Measurements from ENCODE around the gene IL10RA. TPM values are rescaled to one million over a fixed set of nuclear protein-coding genes. Genes with fewer than 3 reads are reported as not detected.

The IL10RA gene
- total and polyA plus RNA-seq, 8 donors, result 0.60 to 15.5 (median 2.7) TPM

DNA sequence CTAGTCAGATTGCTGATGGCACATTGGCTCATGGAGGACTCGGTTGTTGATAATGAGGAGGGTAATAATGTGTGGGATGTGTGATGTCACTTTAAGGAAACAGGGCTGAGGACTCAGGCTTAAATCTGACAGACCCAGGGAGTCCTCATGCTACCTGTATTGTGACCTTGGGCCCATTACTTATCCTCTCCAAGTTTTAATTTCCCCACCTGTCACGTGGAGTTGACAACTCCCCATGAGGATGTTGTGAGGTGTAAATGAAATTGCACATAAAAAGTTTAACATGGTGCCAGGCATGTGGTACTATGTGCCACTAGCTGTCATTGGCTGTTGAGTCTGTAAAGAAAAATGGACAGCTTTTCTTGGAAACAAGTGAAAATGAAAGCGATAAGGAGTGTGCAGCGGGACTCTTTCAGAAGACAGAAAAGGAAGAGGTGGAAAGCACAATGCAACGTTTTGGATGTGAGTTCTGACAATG lies 15.3 kb downstream of the IL10RA start:
- peak overlapping the region in 2 of 4 donors; percentile 52 to 53 for H3K27ac ChIP-seq
- 66 to 67% methylated on average over 5 of the region's 5 CpGs for WGBS, 2 donors
- ATAC-seq (no peak), FAIRE-seq (no peak), DNase-seq (no peak)
- H3K4me3 ChIP-seq, result no peak overlapping the region
- intact Hi-C loops (cut with DNase I), result no loop called here
- no peaks in the 10 kb centered on the region for H3K4me1 ChIP-seq
- no peaks in the 10 kb centered on the region for H3K9me3 ChIP-seq
- no peaks in the 10 kb centered on the region for H3K36me3 ChIP-seq
- no peaks in the 10 kb centered on the region for H3K27me3 ChIP-seq
- TF ChIP-seq, protein P1, sequence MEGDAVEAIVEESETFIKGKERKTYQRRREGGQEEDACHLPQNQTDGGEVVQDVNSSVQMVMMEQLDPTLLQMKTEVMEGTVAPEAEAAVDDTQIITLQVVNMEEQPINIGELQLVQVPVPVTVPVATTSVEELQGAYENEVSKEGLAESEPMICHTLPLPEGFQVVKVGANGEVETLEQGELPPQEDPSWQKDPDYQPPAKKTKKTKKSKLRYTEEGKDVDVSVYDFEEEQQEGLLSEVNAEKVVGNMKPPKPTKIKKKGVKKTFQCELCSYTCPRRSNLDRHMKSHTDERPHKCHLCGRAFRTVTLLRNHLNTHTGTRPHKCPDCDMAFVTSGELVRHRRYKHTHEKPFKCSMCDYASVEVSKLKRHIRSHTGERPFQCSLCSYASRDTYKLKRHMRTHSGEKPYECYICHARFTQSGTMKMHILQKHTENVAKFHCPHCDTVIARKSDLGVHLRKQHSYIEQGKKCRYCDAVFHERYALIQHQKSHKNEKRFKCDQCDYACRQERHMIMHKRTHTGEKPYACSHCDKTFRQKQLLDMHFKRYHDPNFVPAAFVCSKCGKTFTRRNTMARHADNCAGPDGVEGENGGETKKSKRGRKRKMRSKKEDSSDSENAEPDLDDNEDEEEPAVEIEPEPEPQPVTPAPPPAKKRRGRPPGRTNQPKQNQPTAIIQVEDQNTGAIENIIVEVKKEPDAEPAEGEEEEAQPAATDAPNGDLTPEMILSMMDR (IDR thresholded peaks at IDR 0.05), result no peak

GRCh38 chr11:118002010-118002540 lies 15.9 kb downstream of the IL10RA start:
- Histone ChIP-seq H3K36me3 (no peaks in the 10 kb centered on the region), H3K27ac (peak overlapping the region in 2 of 4 donors; percentile 52 to 53), H3K4me3 (no peak overlapping the region), H3K27me3 (no peaks in the 10 kb centered on the region), H3K4me1 (no peaks in the 10 kb centered on the region), H3K9me3 (no peaks in the 10 kb centered on the region)
- ATAC-seq (no peak), DNase-seq (no peak), FAIRE-seq (no peak)
- intact Hi-C loops (cut with DNase I), result no loop called here
- 90 to 94% methylated on average over 6 of the region's 6 CpGs for WGBS, 2 donors
- TF ChIP-seq, protein P1 (IDR thresholded peaks at IDR 0.05), result no peak

GRCh38 chr11:118002541-118003423 lies 16.6 kb downstream of the IL10RA start:
- Histone ChIP-seq H3K36me3 (no peaks in the 10 kb centered on the region), H3K9me3 (no peaks in the 10 kb centered on the region), H3K4me3 (no peak overlapping the region), H3K27ac (peak overlapping the region in 2 of 4 donors; percentile 52 to 53), H3K4me1 (no peaks in the 10 kb centered on the region), H3K27me3 (no peaks in the 10 kb centered on the region)
- FAIRE-seq (no peak), DNase-seq (peak in 2 of 6 donors; percentile 12 to 23), ATAC-seq (peak in 3 of 4 donors; percentile 60 to 65 (median 60))
- intact Hi-C loops (cut with DNase I), result no loop called here
- TF ChIP-seq, protein P1 (IDR thresholded peaks at IDR 0.05), result no peak
- 79 to 85% methylated on average over 7 of the region's 7 CpGs for WGBS, 2 donors

GRCh38 chr11:118003456-118003855 lies 17.3 kb downstream of the IL10RA start:
- ATAC-seq, result no peak

More at GRCh38 chr11:118003456-118003855, 17.3 kb downstream of the IL10RA start:
- H3K36me3 ChIP-seq, result no peaks in the 10 kb centered on the region
- H3K27ac ChIP-seq, result no peak overlapping the region
- TF ChIP-seq, protein P1 (IDR thresholded peaks at IDR 0.05), result no peak
- H3K4me1 ChIP-seq, result no peaks in the 10 kb centered on the region
- no peak for FAIRE-seq
- WGBS, 2 donors, result 61 to 77% methylated on average over 4 of the region's 4 CpGs
- intact Hi-C loops (cut with DNase I), result no loop called here
- no peak for DNase-seq
- no peaks in the 10 kb centered on the region for H3K27me3 ChIP-seq
- no peak overlapping the region for H3K4me3 ChIP-seq
- no peaks in the 10 kb centered on the region for H3K9me3 ChIP-seq

Measured in pancreas (tissue), 10 donors.